Activated T-cell treated with anti-CD3 and anti-CD28 coated beads for 4 hours (primary cell): ENCODE measurements around the gene PUSL1.

Source experiments
- DNase-seq: peaks from one replicate; pipeline ENCODE4 v3.0.0-alpha.2; 2020

The PUSL1 gene

DNA sequence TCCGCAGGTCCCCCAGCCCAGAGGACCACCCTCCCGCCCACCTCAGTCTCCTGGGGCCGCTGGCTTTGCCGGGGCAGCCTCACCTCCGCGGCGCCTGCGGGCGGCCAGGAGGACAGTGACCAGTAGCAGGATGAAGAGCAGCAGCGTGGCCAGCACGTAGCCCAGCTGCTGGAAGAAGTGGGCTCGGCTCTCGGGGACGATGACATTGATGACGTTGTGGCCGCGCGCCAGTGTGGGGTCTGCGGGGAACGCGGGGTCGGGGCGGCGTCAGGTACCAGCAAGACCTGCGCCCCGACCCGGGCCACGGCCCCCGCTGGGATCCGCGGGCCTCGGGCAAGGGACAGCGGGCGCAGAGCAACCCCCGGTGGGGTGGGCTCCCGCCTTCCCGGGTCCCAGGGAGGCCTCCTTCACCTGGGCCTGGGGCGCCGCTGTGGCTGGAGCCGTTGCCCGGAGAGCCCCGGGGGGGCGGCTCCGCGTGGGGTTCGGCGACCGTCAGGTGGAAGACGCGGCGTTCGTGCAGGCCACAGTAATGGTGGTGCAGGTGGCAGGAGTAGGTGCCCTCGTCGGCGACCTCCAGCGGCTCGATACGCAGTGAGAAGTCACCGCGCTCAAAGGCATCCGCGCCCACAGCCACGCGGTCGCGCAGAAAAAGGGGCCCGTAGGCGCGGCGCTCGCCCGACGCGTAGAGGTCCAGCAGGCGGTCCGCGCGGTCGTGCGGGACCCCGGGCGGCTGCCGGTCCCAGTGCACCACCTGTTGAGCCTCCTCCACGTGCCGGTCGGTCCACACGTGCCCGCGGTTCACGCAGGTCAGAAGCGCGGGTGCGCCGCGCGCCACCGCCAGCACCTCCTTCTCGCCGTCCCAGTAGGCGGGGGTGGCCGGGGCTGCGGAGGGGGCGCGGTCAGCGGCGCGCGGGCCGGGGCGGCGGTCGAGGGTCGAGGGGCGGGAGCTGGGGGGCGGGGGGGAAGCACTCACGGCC, 46.2 kb downstream of the PUSL1 start:
- DNase-seq = no peak

DNA sequence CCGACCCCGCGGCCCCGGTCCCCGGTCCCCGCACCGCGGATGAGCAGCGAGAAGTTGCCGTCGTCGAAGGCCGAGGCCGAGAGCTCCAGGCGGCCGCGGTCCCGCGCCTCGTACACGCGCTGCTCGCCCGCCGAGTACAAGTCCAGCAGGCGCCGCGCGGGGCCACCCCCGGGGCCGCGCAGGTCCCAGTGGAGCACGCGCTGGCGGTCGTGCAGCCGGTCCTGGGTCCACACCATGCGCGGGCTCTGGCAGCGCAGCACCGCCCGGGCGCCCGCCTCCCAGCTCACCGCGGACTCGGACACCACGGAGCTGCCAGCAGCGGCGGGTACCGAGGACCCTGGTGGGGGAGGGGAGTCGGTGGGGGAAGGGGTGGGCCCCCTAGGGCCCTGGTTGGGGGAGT, 47.0 kb downstream of the PUSL1 start:
- DNase-seq = no peak

DNA sequence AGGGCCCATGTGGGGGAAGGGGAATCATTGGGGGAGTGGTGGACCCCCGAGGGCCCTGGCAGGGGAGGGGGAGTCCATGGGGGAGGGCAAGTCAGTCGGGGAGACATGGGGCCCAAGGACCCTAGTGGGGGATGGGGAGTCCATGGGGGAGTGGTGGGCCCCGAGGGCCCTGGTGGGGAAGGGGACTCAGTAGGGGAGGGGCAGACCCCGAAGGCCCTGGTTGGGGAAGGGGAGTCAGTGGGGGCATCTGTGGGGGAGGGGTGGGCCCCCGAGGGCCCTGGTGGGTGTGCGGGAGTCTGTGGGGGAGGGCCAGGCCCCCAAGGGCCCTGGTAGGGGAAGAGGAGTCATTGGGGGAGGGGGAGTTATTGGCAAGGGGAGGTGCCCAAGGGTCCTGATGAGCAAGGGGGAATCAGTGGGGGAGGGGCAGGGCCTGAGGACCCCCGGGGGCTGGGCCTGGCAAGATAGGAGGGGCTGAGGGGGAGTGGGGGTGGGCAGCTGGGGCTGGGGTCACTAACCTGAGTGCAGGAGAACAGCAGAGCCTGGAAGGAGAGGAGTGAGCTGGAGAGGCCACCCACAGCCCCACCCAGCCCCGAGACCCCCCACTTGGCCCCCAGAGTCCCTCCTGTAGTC, 47.9 kb downstream of the PUSL1 start:
- DNase-seq = no peak

DNA sequence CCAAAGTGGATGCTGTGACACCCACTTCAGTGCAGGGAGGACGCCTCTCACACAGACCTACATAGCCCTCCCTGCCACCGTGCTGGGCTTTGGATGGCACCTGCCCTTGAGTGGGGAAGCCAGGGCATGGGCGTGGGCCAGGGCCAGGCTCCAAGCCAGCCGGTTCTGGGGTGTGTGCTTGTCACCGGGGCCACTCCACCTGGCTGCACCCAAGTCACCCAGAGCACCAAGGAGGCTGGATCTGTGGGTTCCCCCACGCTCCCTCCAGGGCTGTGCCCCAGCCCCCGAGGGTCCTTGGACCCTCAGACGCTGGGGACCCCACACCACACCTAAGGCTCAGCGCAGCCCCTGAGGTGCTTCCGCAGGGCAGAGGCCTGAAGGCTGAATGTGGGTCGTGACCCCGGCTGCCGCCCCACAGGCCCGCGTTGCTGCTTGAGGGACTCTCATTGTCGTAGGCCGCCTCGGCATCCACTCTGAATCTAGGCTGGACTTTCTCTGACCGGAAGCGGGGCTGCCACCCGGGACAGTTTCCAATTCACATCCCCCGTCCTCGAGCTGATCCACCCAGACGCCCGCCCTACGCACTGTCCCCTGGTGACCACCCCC, 48.5 kb downstream of the PUSL1 start:
- DNase-seq = no peak

DNA sequence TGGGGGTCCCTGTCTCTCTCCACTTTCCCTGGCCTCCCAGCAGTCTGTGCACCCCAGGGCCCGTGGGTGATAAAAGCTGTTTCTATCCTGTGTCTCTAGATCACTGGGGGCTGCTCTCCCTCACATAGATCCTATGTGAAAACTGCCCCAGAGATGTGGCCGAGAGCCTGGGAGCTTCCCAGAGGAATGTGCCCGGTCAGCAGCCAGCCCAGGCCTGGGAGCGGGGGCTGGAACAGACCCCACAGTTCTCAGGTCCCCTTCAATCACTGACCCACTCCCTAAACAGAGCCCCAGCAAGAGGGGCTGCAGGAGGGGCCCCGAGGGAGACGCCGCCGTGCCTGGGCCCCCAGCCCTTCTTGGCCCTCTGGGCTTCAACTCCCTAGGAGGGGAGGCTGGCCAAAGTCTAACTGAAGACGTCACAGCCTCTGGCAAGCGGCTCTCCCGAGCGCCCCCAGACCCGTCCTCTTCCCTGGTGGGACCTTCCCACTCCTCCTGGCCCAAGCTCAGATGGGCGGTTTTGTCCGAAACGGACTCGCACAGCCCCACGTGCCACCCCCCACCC, 49.6 kb downstream of the PUSL1 start:
- no peak for DNase-seq

DNA sequence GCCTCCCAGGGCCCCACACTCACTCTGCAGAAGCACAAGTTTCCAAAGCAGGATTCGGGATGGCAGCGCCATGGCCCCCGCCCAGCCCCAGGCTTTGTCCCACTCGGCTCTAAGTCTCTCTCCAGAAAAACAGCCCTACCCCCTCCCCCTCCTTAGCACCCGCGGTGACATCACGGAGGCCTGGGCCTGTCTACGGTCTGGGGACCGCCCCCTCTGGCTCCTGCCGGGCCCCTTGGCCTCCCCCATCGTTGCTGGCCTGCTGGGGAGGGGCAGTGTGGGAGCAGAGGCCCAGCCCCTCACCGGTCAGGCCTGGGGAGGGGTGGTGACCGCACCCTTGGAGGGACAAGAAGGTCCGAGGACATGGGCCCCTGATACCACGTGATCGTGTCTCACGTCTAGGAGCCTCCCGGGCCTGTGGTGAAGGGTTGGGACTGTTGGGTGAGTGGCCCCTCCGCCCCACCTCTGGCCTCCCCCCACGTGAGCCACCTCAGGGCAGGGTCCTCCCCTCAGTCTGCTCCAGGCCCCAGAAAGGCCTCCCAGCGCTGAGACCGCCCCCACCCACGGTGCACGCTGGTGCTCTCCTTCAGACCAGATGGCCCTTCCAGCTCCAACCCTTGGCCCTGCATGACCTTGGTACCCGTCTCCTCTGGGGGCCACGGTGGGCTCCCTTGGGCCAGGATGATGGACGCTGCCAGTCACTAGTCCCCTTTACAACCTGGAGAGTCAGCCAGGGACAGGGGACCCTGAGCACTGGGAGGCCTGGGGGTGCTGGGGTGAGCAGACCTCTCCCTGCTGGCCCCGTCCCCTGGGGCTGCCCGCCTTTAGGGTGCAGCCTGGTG, 50.3 kb downstream of the PUSL1 start, which contains the start of gene MXRA8:
Gene MXRA8, minus strand, starts transcription at position 123 of the 839 bp plus-strand sequence. Its CDS starts 51 bp downstream, at position 72.
- DNase-seq = no peak

DNA sequence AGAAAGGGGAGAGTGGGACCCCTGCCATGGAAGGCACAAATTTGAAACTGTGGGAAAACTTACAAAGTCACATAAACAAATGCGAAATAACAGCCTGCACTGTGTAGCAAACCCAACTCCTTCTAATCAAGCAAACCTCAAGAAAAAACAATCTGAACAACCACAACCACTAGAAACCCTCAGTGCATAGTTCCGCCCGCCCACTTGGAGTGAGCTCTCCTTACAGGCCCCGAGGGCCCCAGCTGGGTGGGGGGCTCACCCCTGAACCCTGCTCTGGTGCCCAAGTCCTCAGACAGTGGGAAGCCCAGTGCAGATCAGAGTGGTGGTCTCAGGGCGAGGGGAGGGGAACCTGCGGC, 50.9 kb downstream of the PUSL1 start:
- no peak for DNase-seq

DNA sequence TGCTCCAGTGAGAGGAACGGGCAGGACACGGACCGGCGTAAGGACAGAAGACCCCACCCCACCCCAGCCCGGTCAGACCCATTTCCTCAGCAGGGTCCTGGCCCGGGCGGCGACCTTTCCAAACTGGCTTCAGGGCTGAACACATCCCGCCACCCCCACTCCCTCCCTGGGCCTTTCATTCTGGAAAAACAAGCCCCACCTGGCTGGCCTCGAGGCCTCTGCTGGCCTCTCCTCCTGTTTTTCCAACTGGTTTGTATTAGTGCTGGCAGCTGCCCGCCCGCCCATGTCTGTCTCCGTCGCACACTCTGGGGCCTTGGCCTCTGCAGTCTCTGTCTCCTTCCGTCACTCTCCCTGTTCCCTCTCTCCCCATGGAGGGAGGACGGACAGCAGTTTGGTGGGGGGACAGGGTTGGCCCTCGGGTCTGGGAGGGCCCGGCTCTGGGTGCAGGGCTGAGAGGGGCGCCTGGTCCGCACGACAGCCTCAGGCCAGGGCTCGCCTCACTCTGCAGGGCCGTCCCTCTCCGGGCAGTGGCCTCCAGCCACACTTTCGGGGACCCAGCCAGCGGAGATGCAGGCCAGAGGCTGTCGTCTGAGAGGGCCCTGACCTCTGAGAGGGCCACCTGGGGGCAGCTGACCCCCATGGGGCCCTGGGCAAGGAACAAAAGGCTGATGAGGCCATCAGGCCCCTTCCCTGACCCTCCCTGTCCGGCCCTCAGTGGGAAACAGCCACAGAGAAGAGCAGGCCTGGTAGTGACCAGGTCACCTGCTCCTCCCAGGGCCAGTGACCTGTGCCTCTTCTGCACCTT, 51.5 kb downstream of the PUSL1 start:
- no peak for DNase-seq

DNA sequence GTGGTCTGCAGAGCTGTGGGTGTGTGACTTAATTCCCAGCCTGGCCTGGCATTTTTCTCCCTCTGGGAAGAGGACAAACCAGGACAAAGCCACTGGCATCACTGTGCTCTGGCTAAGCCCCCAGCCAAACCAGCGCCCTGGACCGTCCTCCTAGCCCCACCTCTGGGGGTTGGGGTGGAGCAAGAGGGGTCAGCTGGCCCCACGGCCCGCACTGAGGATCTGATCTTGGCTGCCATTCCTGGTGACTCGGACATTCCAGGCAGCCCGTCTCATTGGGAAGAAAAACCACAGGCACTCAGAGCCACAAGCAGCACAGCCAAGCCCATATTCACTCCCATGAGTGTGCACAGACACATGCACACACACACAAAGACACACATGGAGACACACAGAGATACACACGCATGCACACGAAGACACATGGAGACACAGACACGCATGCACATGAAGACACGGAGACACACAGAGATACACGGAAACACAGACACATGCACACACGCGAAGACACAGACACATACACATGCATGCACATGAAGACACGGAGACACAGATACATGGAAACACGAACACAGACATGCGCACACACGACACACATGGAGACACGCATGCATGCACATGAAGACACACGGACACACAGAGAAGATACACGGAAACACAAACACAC, 52.2 kb downstream of the PUSL1 start:
- DNase-seq = no peak
